ENCODE data around the gene WNT8B. TPM values are rescaled to one million over a fixed set of nuclear protein-coding genes. Genes with fewer than 3 reads are reported as not detected.

The WNT8B gene
- total RNA-seq, 4 donors from 2014 or later, result not detected

DNA sequence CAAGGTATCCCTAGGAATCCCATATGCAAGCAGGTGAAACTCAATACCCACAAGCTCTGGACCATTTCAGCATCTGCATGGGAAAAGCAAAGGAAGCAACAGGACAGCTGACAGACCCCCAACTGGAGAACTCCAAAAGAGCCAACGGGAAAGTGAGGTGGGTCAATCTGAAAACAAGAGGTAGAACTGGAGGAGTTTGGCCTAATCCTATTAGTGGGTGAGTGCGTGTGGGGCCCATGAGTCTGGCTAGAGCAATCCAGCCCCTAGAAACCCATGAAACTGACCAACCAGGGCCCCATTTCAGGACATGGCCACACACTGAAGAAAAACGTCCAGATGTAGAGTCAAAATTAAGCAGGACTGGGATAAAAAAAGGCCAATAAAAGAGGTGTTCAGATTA lies 26.6 kb upstream of the WNT8B start:
- H3K9me3 ChIP-seq, result no peaks in the 10 kb centered on the region
- H3K36me3 ChIP-seq, result no peaks in the 10 kb centered on the region
- no peaks in the 10 kb centered on the region for H3K27me3 ChIP-seq
- no peak for DNase-seq (ENCODE audit: low spot score in 2 of 2)
- no peak for TF ChIP-seq POLR2A (IDR thresholded peaks at IDR 0.05)
- no peak for TF ChIP-seq EP300 (IDR thresholded peaks at IDR 0.05)
- peaks cover 0 to 7% (median 0%) of the 10 kb centered on the region in 4 donors for H3K4me1 ChIP-seq
- no peak overlapping the region for H3K27ac ChIP-seq
- WGBS, 2 donors, result 64 to 65% methylated on average over 3 of the region's 3 CpGs
- no peak overlapping the region for H3K4me3 ChIP-seq

DNA sequence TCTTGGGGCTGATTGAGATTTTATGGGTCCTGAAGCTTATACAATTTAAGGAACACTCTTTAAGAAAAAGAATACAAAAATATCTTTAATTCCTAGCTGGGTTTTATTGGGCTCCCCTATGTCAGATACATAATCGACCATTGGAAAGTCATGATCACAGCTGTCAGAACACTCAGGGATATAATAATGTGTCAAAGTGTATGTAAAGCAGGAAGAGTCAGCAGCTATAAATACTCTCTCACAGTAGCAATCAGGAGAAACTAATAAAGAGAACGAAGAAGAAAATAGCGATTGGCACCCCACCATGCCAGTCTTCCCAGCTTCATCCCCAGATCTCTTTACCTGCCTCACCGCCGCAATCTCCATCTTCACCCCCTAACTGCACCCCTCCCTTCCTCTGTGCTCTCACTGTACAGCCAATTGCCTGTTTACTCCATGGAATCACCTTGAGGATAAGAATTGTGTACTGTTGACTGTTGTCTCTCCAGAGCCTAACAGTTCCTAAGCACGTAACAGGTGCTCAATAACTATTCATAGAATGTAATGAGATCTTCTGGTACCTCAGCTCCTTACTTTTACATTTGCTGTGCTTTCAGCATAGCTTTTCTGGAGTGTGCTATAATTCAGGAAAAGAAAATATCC lies 24.0 kb upstream of the WNT8B start:
- WGBS, 2 donors, result 84 to 90% methylated on average over 6 of the region's 6 CpGs
- peaks cover 0 to 3% (median 0%) of the 10 kb centered on the region in 4 donors for H3K4me1 ChIP-seq
- TF ChIP-seq POLR2A (IDR thresholded peaks at IDR 0.05) (no peak), EP300 (IDR thresholded peaks at IDR 0.05) (no peak)
- TF ChIP-seq, protein P1, sequence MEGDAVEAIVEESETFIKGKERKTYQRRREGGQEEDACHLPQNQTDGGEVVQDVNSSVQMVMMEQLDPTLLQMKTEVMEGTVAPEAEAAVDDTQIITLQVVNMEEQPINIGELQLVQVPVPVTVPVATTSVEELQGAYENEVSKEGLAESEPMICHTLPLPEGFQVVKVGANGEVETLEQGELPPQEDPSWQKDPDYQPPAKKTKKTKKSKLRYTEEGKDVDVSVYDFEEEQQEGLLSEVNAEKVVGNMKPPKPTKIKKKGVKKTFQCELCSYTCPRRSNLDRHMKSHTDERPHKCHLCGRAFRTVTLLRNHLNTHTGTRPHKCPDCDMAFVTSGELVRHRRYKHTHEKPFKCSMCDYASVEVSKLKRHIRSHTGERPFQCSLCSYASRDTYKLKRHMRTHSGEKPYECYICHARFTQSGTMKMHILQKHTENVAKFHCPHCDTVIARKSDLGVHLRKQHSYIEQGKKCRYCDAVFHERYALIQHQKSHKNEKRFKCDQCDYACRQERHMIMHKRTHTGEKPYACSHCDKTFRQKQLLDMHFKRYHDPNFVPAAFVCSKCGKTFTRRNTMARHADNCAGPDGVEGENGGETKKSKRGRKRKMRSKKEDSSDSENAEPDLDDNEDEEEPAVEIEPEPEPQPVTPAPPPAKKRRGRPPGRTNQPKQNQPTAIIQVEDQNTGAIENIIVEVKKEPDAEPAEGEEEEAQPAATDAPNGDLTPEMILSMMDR (IDR thresholded peaks at IDR 0.05), result no peak

DNA sequence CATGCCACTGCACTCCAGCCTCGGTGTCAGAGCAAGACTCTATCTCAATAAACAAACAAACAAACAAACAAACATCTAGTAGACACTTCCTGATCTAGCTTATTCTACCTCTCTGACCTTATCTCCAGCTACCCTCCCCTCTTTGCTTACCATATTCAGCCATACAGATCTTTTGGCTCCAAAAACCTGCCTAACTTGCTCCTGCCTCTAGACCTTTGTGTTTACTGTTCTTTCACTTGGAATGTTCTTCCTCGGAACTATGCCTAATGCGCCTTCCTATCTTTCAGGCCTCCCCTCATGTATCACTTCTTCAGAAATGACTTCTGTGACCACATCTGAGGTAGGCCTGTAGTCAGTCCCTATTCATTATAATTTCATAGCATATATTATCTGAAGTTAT lies 20.3 kb upstream of the WNT8B start:
- TF ChIP-seq POLR2A (IDR thresholded peaks at IDR 0.05) (no peak), EP300 (IDR thresholded peaks at IDR 0.05) (no peak)
- 78 to 82% methylated on average over 3 of the region's 3 CpGs for WGBS, 2 donors
- Histone ChIP-seq H3K27me3 (no peaks in the 10 kb centered on the region), H3K27ac (no peak overlapping the region), H3K9me3 (no peaks in the 10 kb centered on the region), H3K36me3 (no peaks in the 10 kb centered on the region), H3K4me3 (no peak overlapping the region), H3K4me1 (no peaks in the 10 kb centered on the region)
- no peak for DNase-seq (ENCODE audit: low spot score in 2 of 2)

More for the DNA sequence above, 24.0 kb upstream of the WNT8B start:
- Histone ChIP-seq H3K27me3 (no peaks in the 10 kb centered on the region), H3K27ac (no peak overlapping the region), H3K36me3 (no peaks in the 10 kb centered on the region), H3K9me3 (no peaks in the 10 kb centered on the region), H3K4me3 (no peak overlapping the region)
- DNase-seq (ENCODE audit: low spot score in 2 of 2), result no peak

DNA sequence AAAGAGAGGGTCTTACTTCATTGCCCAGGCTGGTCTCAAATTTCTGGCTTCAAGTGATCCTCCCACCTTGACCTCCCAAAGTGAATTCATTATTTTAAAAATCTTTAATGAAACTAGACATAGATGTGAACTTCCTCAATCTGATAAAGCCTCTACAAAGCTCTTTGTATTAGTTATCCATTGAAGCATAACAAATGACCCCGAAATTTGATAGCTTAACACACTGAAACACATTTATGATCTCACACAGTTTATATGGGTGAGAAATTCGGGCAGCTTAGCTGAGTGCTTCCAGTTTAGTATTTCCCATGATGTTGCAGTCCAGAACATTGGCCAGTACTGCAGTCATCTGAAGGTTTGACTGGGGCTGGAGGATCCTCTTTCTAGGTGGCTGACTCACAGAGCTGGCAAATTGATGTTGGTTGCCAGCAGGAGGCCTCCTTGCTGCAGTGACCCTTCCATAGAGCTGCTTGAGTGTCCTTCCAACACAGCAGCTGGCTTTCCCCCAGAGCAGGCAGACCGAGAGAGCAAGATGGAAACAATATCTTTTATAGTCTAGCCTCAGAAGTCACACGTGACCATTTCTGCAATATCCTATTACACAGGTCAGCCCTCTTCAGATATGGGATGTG lies 16.6 kb upstream of the WNT8B start:
- Histone ChIP-seq H3K9me3 (no peaks in the 10 kb centered on the region), H3K4me3 (no peak overlapping the region), H3K27me3 (no peaks in the 10 kb centered on the region), H3K27ac (no peak overlapping the region), H3K4me1 (no peaks in the 10 kb centered on the region), H3K36me3 (no peaks in the 10 kb centered on the region)
- WGBS, 2 donors, result 43 to 55% methylated on average over 4 of the region's 4 CpGs
- TF ChIP-seq, protein P1 (IDR thresholded peaks at IDR 0.05), result no peak
- TF ChIP-seq EP300 (IDR thresholded peaks at IDR 0.05) (no peak), POLR2A (IDR thresholded peaks at IDR 0.05) (no peak)
- DNase-seq (ENCODE audit: low spot score in 2 of 2), result no peak

DNA sequence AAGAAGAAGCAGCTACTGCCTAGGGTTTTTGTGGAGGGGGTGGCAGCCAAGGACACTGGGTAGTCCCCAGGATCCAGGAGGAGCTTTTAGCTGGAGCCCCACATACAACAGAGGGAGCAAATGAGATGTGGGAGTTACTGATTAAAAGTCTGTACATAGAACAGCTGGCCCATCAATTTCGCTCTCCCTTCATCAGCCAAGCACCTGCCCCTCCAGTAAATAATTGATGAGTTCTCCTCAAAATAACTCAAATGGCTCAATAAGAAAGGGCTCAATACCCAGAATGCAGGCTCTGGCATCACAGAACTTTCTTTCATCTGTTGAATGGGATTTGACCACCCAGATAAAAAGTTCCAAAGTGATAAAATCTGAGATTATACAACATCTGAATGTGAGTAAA lies 15.1 kb upstream of the WNT8B start:
- WGBS, 2 donors, result 90 to 97% methylated on average over 1 of the region's 1 CpG
- Histone ChIP-seq H3K4me3 (no peak overlapping the region), H3K36me3 (no peaks in the 10 kb centered on the region), H3K27ac (no peak overlapping the region), H3K4me1 (no peaks in the 10 kb centered on the region), H3K27me3 (no peaks in the 10 kb centered on the region), H3K9me3 (no peaks in the 10 kb centered on the region)
- no peak for DNase-seq (ENCODE audit: low spot score in 2 of 2)
- TF ChIP-seq EP300 (IDR thresholded peaks at IDR 0.05) (no peak), POLR2A (IDR thresholded peaks at IDR 0.05) (no peak)
- TF ChIP-seq, protein P1 (IDR thresholded peaks at IDR 0.05), result no peak

DNA sequence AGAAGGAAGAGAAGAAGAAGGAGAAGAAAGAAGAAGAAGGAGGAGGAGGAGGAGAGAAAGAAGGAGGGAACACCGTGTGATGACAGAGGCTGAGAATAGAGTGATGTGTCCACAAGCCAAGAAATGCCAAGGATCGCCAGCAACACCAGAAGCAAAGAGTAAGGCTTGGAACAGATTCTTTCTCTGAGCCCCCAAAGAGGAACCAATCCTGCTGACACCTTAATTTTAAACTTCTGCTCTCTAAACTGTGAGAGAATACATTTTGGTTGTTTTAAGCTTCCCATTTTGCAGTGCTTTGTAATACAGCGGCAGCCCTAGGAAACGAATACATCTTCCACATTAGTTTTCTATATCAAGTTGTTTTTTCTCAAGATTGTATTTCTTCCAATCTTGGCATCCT lies 13.9 kb upstream of the WNT8B start:
- Histone ChIP-seq H3K4me1 (no peaks in the 10 kb centered on the region), H3K9me3 (no peaks in the 10 kb centered on the region), H3K36me3 (no peaks in the 10 kb centered on the region), H3K4me3 (no peak overlapping the region), H3K27ac (no peak overlapping the region), H3K27me3 (no peaks in the 10 kb centered on the region)
- TF ChIP-seq POLR2A (IDR thresholded peaks at IDR 0.05) (no peak), EP300 (IDR thresholded peaks at IDR 0.05) (no peak)
- TF ChIP-seq, protein P1 (IDR thresholded peaks at IDR 0.05), result no peak
- WGBS, 2 donors, result 74 to 79% methylated on average over 4 of the region's 4 CpGs
- DNase-seq (ENCODE audit: low spot score in 2 of 2), result no peak
